CD4-positive, alpha-beta T cell (primary cell): Measurements from ENCODE around the gene OTUD4. TPM values are rescaled to one million over a fixed set of nuclear protein-coding genes. Genes with fewer than 3 reads are reported as not detected.
A peak's percentile ranks its signal among the peaks of the same experiment; 100 is the strongest.

Experiments used
- ATAC-seq: fragments of 200-7000 bp; cut with Tn5 transposase; one replicate; pipeline ENCODE4 v1.10.0; 2022; ENCODE audit warnings: mild to moderate bottlenecking; ENCODE audit not compliant: poor library complexity
- CTCF ChIA-PET: fragments of 350-600 bp; sonication (Branson Sonifier 250); formaldehyde crosslinking; loops from one replicate; lab custom pipeline; 2021; ENCODE audit warnings: antibody characterized with exemption, inconsistent platforms; lab: Charles Lee
- POLR2A ChIA-PET: fragments of 350-600 bp; sonication (Branson Sonifier 250); formaldehyde crosslinking; loops from one replicate; lab custom pipeline; 2021; ENCODE audit warnings: antibody characterized with exemption, inconsistent platforms; lab: Charles Lee
- DNase-seq, 14 experiments: peaks; one replicate each; pipeline ENCODE4 v3.0.0-alpha.2; 2013 to 2020; ENCODE audit warnings: mixed read lengths in 2 of 14
- H3K27ac ChIP-seq, 2 donors: one replicate each; pipeline versions ENCODE4 v1.5.1 to v1.7.0; 2013; ENCODE audit warnings: low read length in 2 of 2, low read depth in 1 of 2, mild to moderate bottlenecking in 1 of 2
- H3K27me3 ChIP-seq, 2 experiments: 1 replicate in 1 of 2; 2 replicates in 1 of 2; pipeline versions ENCODE4 v1.6.1 to v1.7.0; 2013; ENCODE audit warnings: low read length in 2 of 2, control low read depth in 1 of 2, mild to moderate bottlenecking in 1 of 2, moderate library complexity in 1 of 2; ENCODE audit not compliant: insufficient read depth in 2 of 2, control insufficient read depth in 1 of 2
- H3K36me3 ChIP-seq: one replicate; pipeline ENCODE4 v1.6.1; 2013; ENCODE audit warnings: low read length, control low read depth; ENCODE audit not compliant: insufficient read depth
- H3K4me1 ChIP-seq: one replicate; pipeline ENCODE4 v1.6.1; 2013; ENCODE audit warnings: low read length, control low read depth; ENCODE audit not compliant: insufficient read depth
- H3K4me3 ChIP-seq: one replicate; pipeline ENCODE4 v1.5.1; 2013; ENCODE audit warnings: mild to moderate bottlenecking, low read length, moderate library complexity
- H3K9me3 ChIP-seq, 2 experiments: 1 replicate in 1 of 2; 2 replicates in 1 of 2; pipeline versions ENCODE4 v1.6.1 to v1.7.0; 2013; ENCODE audit warnings: low read length in 2 of 2, mild to moderate bottlenecking in 2 of 2, control low read depth in 1 of 2, moderate library complexity in 1 of 2; ENCODE audit not compliant: control insufficient read depth in 1 of 2, insufficient read depth in 1 of 2
- H3K27ac Mint-ChIP-seq: one replicate; pipeline ENCODE4 v1.8.0; 2020; ENCODE audit warnings: mixed read lengths
- H3K27me3 Mint-ChIP-seq: one replicate; pipeline ENCODE4 v1.8.0; 2021; ENCODE audit warnings: mixed read lengths
- H3K36me3 Mint-ChIP-seq: one replicate; pipeline ENCODE4 v1.8.0; 2021; ENCODE audit warnings: low read depth, mixed read lengths
- H3K4me1 Mint-ChIP-seq: one replicate; pipeline ENCODE4 v1.8.0; 2021; ENCODE audit warnings: low read depth, mixed read lengths
- H3K4me3 Mint-ChIP-seq: one replicate; pipeline ENCODE4 v1.8.0; 2020; ENCODE audit warnings: mild to moderate bottlenecking, mixed read lengths
- H3K9me3 Mint-ChIP-seq: one replicate; pipeline ENCODE4 v1.8.0; 2020; ENCODE audit warnings: mixed read lengths
- CTCF ChIP-seq: fragments of 200-600 bp; IDR thresholded peaks from one replicate; pipeline ENCODE4 v1.8.0; 2022; ENCODE audit warnings: antibody characterized with exemption, mild to moderate bottlenecking
- intact Hi-C, 2 experiments: fragments of 100-400 bp; cut with DNase I in 1 of 2; cut with micrococcal nuclease in 1 of 2; formaldehyde crosslinking; loops; one replicate each; pipeline versions ENCODE4 v1.15.1 to v1.9.0; 2023 to 2025; cut with DNase I, micrococcal nuclease
- total RNA-seq, 174 experiments: library from RNA in 2 of 174; stranded (reverse) in 2 of 174; gene quantifications; one replicate each; pipeline ENCODE4 v1.2.3 and lab custom pipeline; 2021 to 2026

Gene OTUD4
- total RNA-seq, 2 experiments from 2014 or later = 75.1 to 81.1 TPM

DNA sequence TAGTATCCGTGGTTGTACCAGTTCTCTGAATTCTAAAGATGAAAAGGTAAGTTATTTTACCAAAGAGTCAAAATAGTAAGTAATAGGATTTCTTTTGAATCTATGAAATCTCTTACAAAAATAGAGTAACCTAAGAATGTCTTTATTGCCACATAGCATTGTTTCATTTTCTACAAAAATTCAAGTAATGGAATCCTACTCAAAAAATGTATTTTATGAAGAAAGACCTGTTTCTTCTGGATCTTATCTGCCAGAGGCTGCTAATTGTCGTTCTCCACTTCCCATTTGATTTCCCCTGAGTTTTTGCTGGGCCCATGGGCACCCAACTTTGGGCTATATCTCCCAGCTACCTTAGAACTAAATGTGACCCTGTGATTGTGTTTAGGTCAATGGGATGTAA, 3.2 kb upstream of the OTUD4 start:
- no peaks in the 10 kb centered on the region for H3K36me3 ChIP-seq
- H3K27ac Mint-ChIP-seq = no peak overlapping the region
- DNase-seq (no peak), ATAC-seq (no peak)
- no peaks in the 10 kb centered on the region for H3K9me3 Mint-ChIP-seq
- H3K27me3 ChIP-seq = no peaks in the 10 kb centered on the region
- H3K9me3 ChIP-seq = no peaks in the 10 kb centered on the region
- no peak overlapping the region for H3K27ac ChIP-seq
- peaks cover 7% of the 10 kb centered on the region for H3K4me1 ChIP-seq
- TF ChIP-seq CTCF = no peak
- ChIA-PET CTCF (no interaction called here), POLR2A (no interaction called here)
- H3K27me3 Mint-ChIP-seq = no peaks in the 10 kb centered on the region
- H3K4me1 Mint-ChIP-seq = peaks cover 17% of the 10 kb centered on the region
- peak overlapping the region; percentile 38 for H3K4me3 Mint-ChIP-seq
- no peak overlapping the region for H3K4me3 ChIP-seq
- intact Hi-C loops = loop anchor here (5.0 kb wide), 4 partner anchors 299 to 994 kb away; partner anchors contain the start of genes LSM6 (in 1 of the 2) and SMAD1 (in 1 of the 2)
- H3K36me3 Mint-ChIP-seq = peaks cover 9% of the 10 kb centered on the region

DNA sequence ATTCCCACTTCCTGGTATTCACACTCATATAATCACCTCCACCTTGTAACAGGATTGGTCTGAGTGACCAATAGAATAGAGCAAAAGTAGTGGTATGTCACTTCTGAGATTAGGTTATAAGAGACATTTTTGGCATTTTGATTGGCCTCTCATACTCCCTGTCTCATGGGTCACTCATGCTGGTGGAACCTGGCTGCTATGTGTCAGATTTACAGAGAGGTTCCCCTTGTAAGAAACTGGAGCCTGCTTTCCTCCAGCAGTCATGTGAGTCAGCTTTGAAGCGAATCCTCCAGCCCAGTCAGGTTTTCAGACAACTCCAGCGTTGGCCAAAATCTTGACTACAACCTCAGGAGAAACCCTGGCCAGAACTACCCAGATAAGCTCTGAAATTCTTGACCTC, 2.6 kb upstream of the OTUD4 start:
- Histone ChIP-seq H3K27ac (no peak overlapping the region), H3K36me3 (no peaks in the 10 kb centered on the region), H3K4me3 (no peak overlapping the region), H3K9me3 (no peaks in the 10 kb centered on the region), H3K27me3 (no peaks in the 10 kb centered on the region), H3K4me1 (peaks cover 10% of the 10 kb centered on the region)
- H3K27ac Mint-ChIP-seq = no peak overlapping the region
- H3K36me3 Mint-ChIP-seq = peaks cover 13% of the 10 kb centered on the region
- ATAC-seq (no peak), DNase-seq (no peak)
- TF ChIP-seq CTCF = no peak
- intact Hi-C loops = loop anchor here (5.0 kb wide), 4 partner anchors 299 to 994 kb away; partner anchors contain the start of genes LSM6 (in 1 of the 2) and SMAD1 (in 1 of the 2)
- peak overlapping the region; percentile 54 for H3K4me3 Mint-ChIP-seq
- POLR2A ChIA-PET = no interaction called here
- H3K4me1 Mint-ChIP-seq = peaks cover 22% of the 10 kb centered on the region
- H3K27me3 Mint-ChIP-seq = no peaks in the 10 kb centered on the region
- CTCF ChIA-PET = no interaction called here
- H3K9me3 Mint-ChIP-seq = no peaks in the 10 kb centered on the region

GRCh38 chr4:145182222-145182621, 1.8 kb upstream of the OTUD4 start:
- Mint-ChIP-seq H3K4me1 (peaks cover 30% of the 10 kb centered on the region), H3K4me3 (peak overlapping the region; percentile 78), H3K27me3 (no peaks in the 10 kb centered on the region), H3K9me3 (no peaks in the 10 kb centered on the region), H3K27ac (no peak overlapping the region), H3K36me3 (peaks cover 16% of the 10 kb centered on the region)
- Histone ChIP-seq H3K27ac (no peak overlapping the region), H3K4me3 (no peak overlapping the region), H3K36me3 (no peaks in the 10 kb centered on the region), H3K4me1 (peaks cover 17% of the 10 kb centered on the region), H3K9me3 (no peaks in the 10 kb centered on the region), H3K27me3 (no peaks in the 10 kb centered on the region)
- ATAC-seq (no peak), DNase-seq (no peak)
- intact Hi-C loops = loop anchor here (5.0 kb wide), 4 partner anchors 300 to 995 kb away; partner anchors contain the start of genes LSM6 (in 1 of the 2) and SMAD1 (in 1 of the 2)
- CTCF ChIA-PET = interaction anchor here (1.8 kb wide), 1 partner anchor 9 kb away, joined by 7 read pairs; no protein-coding TSS in a partner anchor
- TF ChIP-seq CTCF = no peak
- POLR2A ChIA-PET = no interaction called here
